Breast epithelium (tissue), 4 donors: ENCODE data around the gene TASP1. TPM values are rescaled to one million over a fixed set of nuclear protein-coding genes. Genes with fewer than 3 reads are reported as not detected.
"Not testable (repeated sequence)": the region's sequence is repeated elsewhere in the genome, so short reads cannot be mapped to it uniquely, and the experiment has no call there.

Source experiments
- DNase-seq, 2 donors: peaks; one replicate each; pipeline ENCODE4 v3.0.0-alpha.2; 2019; ENCODE audit warnings: low spot score in 2 of 2
- H3K27ac ChIP-seq, 2 donors: fragments of 200-600 bp; sonication (generic) in 1 of 2; one replicate each; pipeline ENCODE4 v1.5.1; 2016 to 2019; ENCODE audit warnings: mild to moderate bottlenecking in 1 of 2
- H3K27me3 ChIP-seq, 2 donors: fragments of 200-600 bp; sonication (generic) in 1 of 2; one replicate each; pipeline versions ENCODE4 v1.5.1 to v1.6.0; 2017 to 2019; ENCODE audit warnings: control low read depth in 1 of 2, mild to moderate bottlenecking in 1 of 2
- H3K36me3 ChIP-seq: fragments of 200-600 bp; one replicate; pipeline ENCODE4 v1.5.1; 2019
- H3K4me1 ChIP-seq, 2 donors: fragments of 200-600 bp; sonication (generic); one replicate each; pipeline ENCODE4 v1.5.1; 2016 to 2019; ENCODE audit warnings: control low read depth in 1 of 2
- H3K4me3 ChIP-seq, 3 donors: fragments of 200-600 bp; sonication (generic); 1 replicate in 2 of 3; 2 replicates in 1 of 3; pipeline ENCODE4 v1.5.1; 2016 to 2019; ENCODE audit warnings: mild to moderate bottlenecking in 3 of 3, moderate library complexity in 2 of 3
- H3K9me3 ChIP-seq, 2 donors: fragments of 200-600 bp; sonication (generic) in 1 of 2; one replicate each; pipeline ENCODE4 v1.5.1; 2016 to 2019; ENCODE audit warnings: control low read depth in 1 of 2
- POLR2A ChIP-seq: fragments of 450-650 bp; IDR thresholded peaks from one replicate; pipeline ENCODE4 v1.6.1; 2016; ENCODE audit warnings: antibody characterized with exemption, mild to moderate bottlenecking, moderate library complexity
- POLR2AphosphoS5 ChIP-seq, 3 donors: sonication (generic); formaldehyde crosslinking; IDR thresholded peaks; one replicate each; pipeline ENCODE4 v1.6.1; 2017; ENCODE audit warnings: antibody characterized with exemption in 3 of 3
- intact Hi-C: fragments of 100-400 bp; cut with DNase I; formaldehyde crosslinking; loops from one replicate; pipeline ENCODE4 v1.15.1; 2023; ENCODE audit warnings: low total_unique reads
- total RNA-seq, 3 donors: library from RNA; depleted of rRNA; stranded (reverse); fragments of >200 nt; gene quantifications; one replicate each; pipeline ENCODE4 v1.1.0, GENCODE V29; 2016
- TF ChIP-seq, protein P1 (sequence below), 3 donors: fragments of 450-650 bp; IDR thresholded peaks; one replicate each; pipeline ENCODE4 v1.5.1; 2016 to 2017; ENCODE audit warnings: antibody characterized with exemption in 3 of 3, mild to moderate bottlenecking in 3 of 3, moderate library complexity in 3 of 3

TASP1 gene
- total RNA-seq, 3 donors from 2014 or later = 12.0 to 26.1 (median 19.0) TPM

GRCh38 chr20:13382786-13383185 is 255.9 kb downstream of the TASP1 start:
- no peak for DNase-seq
- H3K9me3 ChIP-seq = peaks cover 10 to 23% of the 10 kb centered on the region in 2 donors
- TF ChIP-seq POLR2AphosphoS5 (IDR thresholded peaks at IDR 0.05) (no peak), POLR2A (no peak)
- TF ChIP-seq, protein P1, sequence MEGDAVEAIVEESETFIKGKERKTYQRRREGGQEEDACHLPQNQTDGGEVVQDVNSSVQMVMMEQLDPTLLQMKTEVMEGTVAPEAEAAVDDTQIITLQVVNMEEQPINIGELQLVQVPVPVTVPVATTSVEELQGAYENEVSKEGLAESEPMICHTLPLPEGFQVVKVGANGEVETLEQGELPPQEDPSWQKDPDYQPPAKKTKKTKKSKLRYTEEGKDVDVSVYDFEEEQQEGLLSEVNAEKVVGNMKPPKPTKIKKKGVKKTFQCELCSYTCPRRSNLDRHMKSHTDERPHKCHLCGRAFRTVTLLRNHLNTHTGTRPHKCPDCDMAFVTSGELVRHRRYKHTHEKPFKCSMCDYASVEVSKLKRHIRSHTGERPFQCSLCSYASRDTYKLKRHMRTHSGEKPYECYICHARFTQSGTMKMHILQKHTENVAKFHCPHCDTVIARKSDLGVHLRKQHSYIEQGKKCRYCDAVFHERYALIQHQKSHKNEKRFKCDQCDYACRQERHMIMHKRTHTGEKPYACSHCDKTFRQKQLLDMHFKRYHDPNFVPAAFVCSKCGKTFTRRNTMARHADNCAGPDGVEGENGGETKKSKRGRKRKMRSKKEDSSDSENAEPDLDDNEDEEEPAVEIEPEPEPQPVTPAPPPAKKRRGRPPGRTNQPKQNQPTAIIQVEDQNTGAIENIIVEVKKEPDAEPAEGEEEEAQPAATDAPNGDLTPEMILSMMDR (IDR thresholded peaks at IDR 0.05) = no peak
- no peak overlapping the region for H3K27ac ChIP-seq
- no peaks in the 10 kb centered on the region for H3K27me3 ChIP-seq
- intact Hi-C loops = no loop called here
- H3K4me1 ChIP-seq = no peaks in the 10 kb centered on the region
- H3K4me3 ChIP-seq = no peak overlapping the region
- H3K36me3 ChIP-seq = no peaks in the 10 kb centered on the region

GRCh38 chr20:13380497-13381229 is 258.1 kb downstream of the TASP1 start:
- intact Hi-C loops, H3K27ac ChIP-seq, DNase-seq, H3K36me3 ChIP-seq, H3K4me3 ChIP-seq, H3K27me3 ChIP-seq, H3K4me1 ChIP-seq: not testable (repeated sequence)
- peaks cover 23 to 28% of the 10 kb centered on the region in 2 donors for H3K9me3 ChIP-seq

- no peak overlapping the region for H3K4me3 ChIP-seq
- no peaks in the 10 kb centered on the region for H3K27me3 ChIP-seq
- intact Hi-C loops = no loop called here
- no peak for TF ChIP-seq POLR2AphosphoS5 (IDR thresholded peaks at IDR 0.05)
- TF ChIP-seq POLR2A = no peak
- TF ChIP-seq, protein P1 (IDR thresholded peaks at IDR 0.05) = no peak
- no peak for DNase-seq
- H3K36me3 ChIP-seq = no peaks in the 10 kb centered on the region
- H3K9me3 ChIP-seq = peaks cover 6 to 38% of the 10 kb centered on the region in 2 donors
- no peak overlapping the region for H3K27ac ChIP-seq
- H3K4me1 ChIP-seq = no peaks in the 10 kb centered on the region
Measured at GRCh38 chr20:13373400-13373799, 265.3 kb downstream of the TASP1 start.

- intact Hi-C loops = no loop called here
- H3K9me3 ChIP-seq = no peaks in the 10 kb centered on the region
- TF ChIP-seq POLR2A = no peak
- TF ChIP-seq, protein P1 (IDR thresholded peaks at IDR 0.05) = no peak
- TF ChIP-seq POLR2AphosphoS5 (IDR thresholded peaks at IDR 0.05) = no peak
- no peak for DNase-seq
- H3K4me1 ChIP-seq = no peaks in the 10 kb centered on the region
- no peaks in the 10 kb centered on the region for H3K27me3 ChIP-seq
- no peak overlapping the region for H3K27ac ChIP-seq
- no peaks in the 10 kb centered on the region for H3K36me3 ChIP-seq
- no peak overlapping the region for H3K4me3 ChIP-seq
Measured at GRCh38 chr20:13364278-13365170, 274.2 kb downstream of the TASP1 start.

DNA sequence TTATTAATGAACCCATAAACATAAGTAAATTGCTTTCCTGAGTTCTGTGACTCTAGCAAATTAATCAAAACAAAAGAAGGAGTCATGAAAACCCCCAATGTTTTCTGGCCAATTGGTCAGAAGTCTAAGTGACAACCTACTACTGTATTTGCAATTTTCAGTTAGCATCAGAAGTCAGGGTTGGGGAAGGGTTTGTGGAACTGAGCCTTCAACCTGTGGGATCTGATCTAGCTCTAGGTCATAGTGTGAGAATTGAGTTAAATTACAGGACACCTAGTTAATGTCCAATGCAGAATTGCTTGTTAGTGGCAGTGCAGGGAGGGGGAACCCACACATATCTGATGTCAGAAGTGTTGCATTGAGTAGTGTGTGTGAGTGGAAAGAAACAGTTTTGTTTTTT is 275.3 kb downstream of the TASP1 start:
- no peaks in the 10 kb centered on the region for H3K36me3 ChIP-seq
- H3K4me3 ChIP-seq = no peak overlapping the region
- TF ChIP-seq, protein P1 (IDR thresholded peaks at IDR 0.05) = no peak
- no peak for TF ChIP-seq POLR2A
- no peak for TF ChIP-seq POLR2AphosphoS5 (IDR thresholded peaks at IDR 0.05)
- DNase-seq = no peak
- H3K27me3 ChIP-seq = no peaks in the 10 kb centered on the region
- no peak overlapping the region for H3K27ac ChIP-seq
- H3K4me1 ChIP-seq = no peaks in the 10 kb centered on the region
- H3K9me3 ChIP-seq = no peaks in the 10 kb centered on the region
- intact Hi-C loops = no loop called here

DNA sequence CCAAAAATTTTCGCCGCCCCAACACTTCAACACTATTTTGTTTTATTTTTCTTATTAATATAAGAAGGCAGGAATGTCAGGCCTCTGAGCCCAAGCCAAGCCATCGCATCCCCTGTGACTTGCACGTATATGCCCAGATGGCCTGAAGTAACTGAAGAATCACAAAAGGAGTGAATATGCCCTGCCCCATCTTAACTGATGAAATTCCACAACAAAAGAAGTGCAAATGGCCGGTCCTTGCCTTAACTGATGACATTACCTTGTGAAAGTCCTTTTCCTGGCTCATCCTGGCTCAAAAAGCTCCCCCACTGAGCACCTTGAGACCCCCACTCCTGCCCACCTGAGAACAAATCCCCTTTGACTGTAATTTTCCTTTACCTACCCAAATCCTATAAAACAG is 276.6 kb downstream of the TASP1 start:
- intact Hi-C loops, H3K9me3 ChIP-seq, H3K4me3 ChIP-seq, H3K4me1 ChIP-seq, H3K27ac ChIP-seq, H3K36me3 ChIP-seq, H3K27me3 ChIP-seq, DNase-seq: not testable (repeated sequence)

DNA sequence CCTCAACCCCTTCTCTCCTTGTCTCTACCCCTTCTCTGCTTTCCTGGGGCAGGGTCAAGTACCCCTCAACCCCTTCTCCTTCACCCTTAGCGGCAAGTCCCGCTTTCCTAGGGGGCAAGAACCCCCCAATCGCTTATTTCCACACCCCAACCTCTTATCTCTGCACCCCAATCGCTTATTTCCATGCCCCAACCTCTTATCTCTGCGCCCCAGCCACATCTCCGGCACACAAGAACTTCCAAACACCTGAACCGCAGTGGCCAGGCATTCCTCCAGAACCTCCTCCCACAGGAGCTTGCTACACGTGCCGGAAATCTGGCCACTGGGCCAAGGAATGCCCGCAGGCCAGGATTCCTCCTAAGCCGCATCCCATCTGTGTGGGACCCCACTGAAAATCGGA is 279.8 kb downstream of the TASP1 start:
- H3K9me3 ChIP-seq, H3K4me3 ChIP-seq, H3K4me1 ChIP-seq, H3K36me3 ChIP-seq, intact Hi-C loops, H3K27me3 ChIP-seq, DNase-seq, H3K27ac ChIP-seq: not testable (repeated sequence)

- H3K36me3 ChIP-seq, H3K27me3 ChIP-seq, DNase-seq, H3K9me3 ChIP-seq, intact Hi-C loops, H3K27ac ChIP-seq, H3K4me1 ChIP-seq, H3K4me3 ChIP-seq: not testable (repeated sequence)
Measured at GRCh38 chr20:13357782-13358181, 280.9 kb downstream of the TASP1 start.
